ENCODE measurements around the gene INSL4.

- TF ChIP-seq, protein P1, sequence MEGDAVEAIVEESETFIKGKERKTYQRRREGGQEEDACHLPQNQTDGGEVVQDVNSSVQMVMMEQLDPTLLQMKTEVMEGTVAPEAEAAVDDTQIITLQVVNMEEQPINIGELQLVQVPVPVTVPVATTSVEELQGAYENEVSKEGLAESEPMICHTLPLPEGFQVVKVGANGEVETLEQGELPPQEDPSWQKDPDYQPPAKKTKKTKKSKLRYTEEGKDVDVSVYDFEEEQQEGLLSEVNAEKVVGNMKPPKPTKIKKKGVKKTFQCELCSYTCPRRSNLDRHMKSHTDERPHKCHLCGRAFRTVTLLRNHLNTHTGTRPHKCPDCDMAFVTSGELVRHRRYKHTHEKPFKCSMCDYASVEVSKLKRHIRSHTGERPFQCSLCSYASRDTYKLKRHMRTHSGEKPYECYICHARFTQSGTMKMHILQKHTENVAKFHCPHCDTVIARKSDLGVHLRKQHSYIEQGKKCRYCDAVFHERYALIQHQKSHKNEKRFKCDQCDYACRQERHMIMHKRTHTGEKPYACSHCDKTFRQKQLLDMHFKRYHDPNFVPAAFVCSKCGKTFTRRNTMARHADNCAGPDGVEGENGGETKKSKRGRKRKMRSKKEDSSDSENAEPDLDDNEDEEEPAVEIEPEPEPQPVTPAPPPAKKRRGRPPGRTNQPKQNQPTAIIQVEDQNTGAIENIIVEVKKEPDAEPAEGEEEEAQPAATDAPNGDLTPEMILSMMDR (conservative IDR thresholded peaks at IDR 0.05 in 1 of 2, IDR thresholded peaks at IDR 0.05 in 1 of 2; ENCODE audit: extremely low read depth in 1 of 2, insufficient read depth in 1 of 2, low read depth in 1 of 2, low read length in 2 of 2) = no peak
- no peak for TF ChIP-seq EZH2 (IDR thresholded peaks at IDR 0.05; ENCODE audit: borderline replicate concordance, low read length)
Measured at GRCh38 chr9:5231212-5231611, at the start of gene INSL4.

Data from mammary epithelial cell (primary cell).